ENCODE measurements around the gene KRT78.

DNA sequence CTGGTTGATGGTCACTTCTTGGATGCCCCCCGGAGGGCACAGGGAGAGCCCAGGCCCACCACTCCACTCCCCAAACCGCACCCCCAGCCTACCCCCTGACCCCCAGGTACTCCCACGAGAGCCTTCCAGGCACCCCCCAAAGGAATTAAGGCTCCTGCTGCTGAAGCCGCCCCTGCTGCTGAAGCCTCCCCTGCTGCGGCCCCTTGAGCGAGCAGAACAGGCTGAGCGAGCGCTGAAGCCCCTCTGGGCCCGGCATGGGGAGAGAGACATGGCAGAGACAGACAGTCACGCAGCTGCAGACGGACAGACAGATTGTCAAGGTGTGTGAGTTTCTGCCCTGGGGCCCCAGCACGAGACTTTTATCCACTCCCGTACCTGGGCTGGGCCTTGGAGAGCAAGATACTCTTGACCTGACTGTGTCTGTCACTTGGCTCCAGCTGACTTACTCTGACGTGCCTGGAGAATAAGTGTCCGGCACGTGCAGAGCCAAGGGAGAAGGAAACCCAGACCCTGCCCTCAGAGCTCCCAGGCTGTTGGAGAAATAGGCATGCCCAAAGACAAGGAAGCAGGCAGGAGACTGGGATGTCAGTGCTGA lies at the start of gene KRT78:
- TF ChIP-seq, protein P1, sequence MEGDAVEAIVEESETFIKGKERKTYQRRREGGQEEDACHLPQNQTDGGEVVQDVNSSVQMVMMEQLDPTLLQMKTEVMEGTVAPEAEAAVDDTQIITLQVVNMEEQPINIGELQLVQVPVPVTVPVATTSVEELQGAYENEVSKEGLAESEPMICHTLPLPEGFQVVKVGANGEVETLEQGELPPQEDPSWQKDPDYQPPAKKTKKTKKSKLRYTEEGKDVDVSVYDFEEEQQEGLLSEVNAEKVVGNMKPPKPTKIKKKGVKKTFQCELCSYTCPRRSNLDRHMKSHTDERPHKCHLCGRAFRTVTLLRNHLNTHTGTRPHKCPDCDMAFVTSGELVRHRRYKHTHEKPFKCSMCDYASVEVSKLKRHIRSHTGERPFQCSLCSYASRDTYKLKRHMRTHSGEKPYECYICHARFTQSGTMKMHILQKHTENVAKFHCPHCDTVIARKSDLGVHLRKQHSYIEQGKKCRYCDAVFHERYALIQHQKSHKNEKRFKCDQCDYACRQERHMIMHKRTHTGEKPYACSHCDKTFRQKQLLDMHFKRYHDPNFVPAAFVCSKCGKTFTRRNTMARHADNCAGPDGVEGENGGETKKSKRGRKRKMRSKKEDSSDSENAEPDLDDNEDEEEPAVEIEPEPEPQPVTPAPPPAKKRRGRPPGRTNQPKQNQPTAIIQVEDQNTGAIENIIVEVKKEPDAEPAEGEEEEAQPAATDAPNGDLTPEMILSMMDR (conservative IDR thresholded peaks at IDR 0.05; ENCODE audit: low read length) = no peak
- TF ChIP-seq EZH2phosphoT487 (IDR thresholded peaks at IDR 0.05; ENCODE audit: borderline replicate concordance, low read depth, low read length) = no peak
